ENCODE data around the gene SAP30.

Gene SAP30

GRCh38 chr4:173367946-173368345 lies 2.8 kb upstream of the SAP30 start:
- no peak for DNase-seq (ENCODE audit: low read depth)

GRCh38 chr4:173370130-173370476 lies 651 bp upstream of the SAP30 start:
- DNase-seq (ENCODE audit: low read depth): peak; percentile 37

- DNase-seq (ENCODE audit: low read depth): peak; percentile 6
Measured at GRCh38 chr4:173371292-173372192, 788 bp downstream of the SAP30 start.

GRCh38 chr4:173374588-173374987 lies 3.8 kb downstream of the SAP30 start:
- DNase-seq (ENCODE audit: low read depth): no peak

- DNase-seq (ENCODE audit: low read depth): no peak
Measured at GRCh38 chr4:173379929-173380328, 9.2 kb downstream of the SAP30 start.

- DNase-seq (ENCODE audit: low read depth): no peak
Measured at GRCh38 chr4:173380987-173381386, 10.2 kb downstream of the SAP30 start.

- no peak for DNase-seq (ENCODE audit: low read depth)
Measured at GRCh38 chr4:173381610-173382009, 10.9 kb downstream of the SAP30 start.

- DNase-seq (ENCODE audit: low read depth): no peak
Measured at GRCh38 chr4:173382349-173382748, 11.6 kb downstream of the SAP30 start.

- no peak for DNase-seq (ENCODE audit: low read depth)
Measured at GRCh38 chr4:173386751-173387150, 16.0 kb downstream of the SAP30 start.

- no peak for DNase-seq (ENCODE audit: low read depth)
Measured at GRCh38 chr4:173391701-173392100, 20.9 kb downstream of the SAP30 start.

GRCh38 chr4:173397604-173398003 lies 26.9 kb downstream of the SAP30 start:
- DNase-seq (ENCODE audit: low read depth): no peak

- DNase-seq (ENCODE audit: low read depth): no peak
Measured at GRCh38 chr4:173398220-173398619, 27.5 kb downstream of the SAP30 start.

GRCh38 chr4:173398779-173399415 lies 28.1 kb downstream of the SAP30 start, which contains the start of gene SCRG1:
Gene SCRG1 (minus strand): TSS chr4:173399116. CDS start chr4:173391414, 7,702 bp downstream.
- no peak for DNase-seq (ENCODE audit: low read depth)

GRCh38 chr4:173401063-173401462 lies 30.3 kb downstream of the SAP30 start:
- no peak for DNase-seq (ENCODE audit: low read depth)

- DNase-seq (ENCODE audit: low read depth): no peak
Measured at GRCh38 chr4:173403051-173403450, 32.3 kb downstream of the SAP30 start.

- no peak for DNase-seq (ENCODE audit: low read depth)
Measured at GRCh38 chr4:173404296-173404865, 33.6 kb downstream of the SAP30 start.

- DNase-seq (ENCODE audit: low read depth): no peak
Measured at GRCh38 chr4:173405840-173406606, 35.3 kb downstream of the SAP30 start.

GRCh38 chr4:173410079-173410478 lies 39.3 kb downstream of the SAP30 start:
- DNase-seq (ENCODE audit: low read depth): no peak

GRCh38 chr4:173411106-173411693 lies 40.4 kb downstream of the SAP30 start:
- DNase-seq (ENCODE audit: low read depth): no peak

- no peak for DNase-seq (ENCODE audit: low read depth)
Measured at GRCh38 chr4:173413036-173413435, 42.3 kb downstream of the SAP30 start.

- no peak for DNase-seq (ENCODE audit: low read depth)
Measured at GRCh38 chr4:173414456-173414855, 43.7 kb downstream of the SAP30 start.

- DNase-seq (ENCODE audit: low read depth): no peak
Measured at GRCh38 chr4:173415092-173415491, 44.3 kb downstream of the SAP30 start.
